Kidney (tissue), 14 donors: ENCODE measurements around the gene SLC22A15. TPM values are rescaled to one million over a fixed set of nuclear protein-coding genes. Genes with fewer than 3 reads are reported as not detected.

Experiments used
- DNase-seq, 5 donors: peaks; one replicate each; pipeline ENCODE4 v3.0.0-alpha.2; 2013 to 2020
- FAIRE-seq: peaks from 2 replicates; lab custom pipeline; 2012; peaks lifted over from hg19 to GRCh38; lab: Jason Lieb, UNC
- H3K27ac ChIP-seq, 2 donors: one replicate each; pipeline ENCODE4 v1.7.0; 2013; ENCODE audit warnings: low read depth in 2 of 2, low read length in 2 of 2, inconsistent platforms in 1 of 2
- H3K27me3 ChIP-seq: one replicate; pipeline ENCODE4 v1.7.1; 2013; ENCODE audit warnings: low read length, inconsistent platforms; ENCODE audit not compliant: control insufficient read depth, insufficient read depth
- H3K36me3 ChIP-seq, 3 donors: one replicate each; pipeline versions ENCODE4 v1.7.0 to v1.7.1; 2013; ENCODE audit warnings: low read length in 3 of 3, control low read depth in 1 of 3, inconsistent platforms in 1 of 3; ENCODE audit not compliant: insufficient read depth in 3 of 3, control insufficient read depth in 2 of 3
- H3K4me1 ChIP-seq, 3 donors: one replicate each; pipeline versions ENCODE4 v1.7.0 to v1.7.1; 2013; ENCODE audit warnings: low read length in 3 of 3, inconsistent platforms in 1 of 3, low read depth in 1 of 3; ENCODE audit not compliant: control insufficient read depth in 2 of 3, insufficient read depth in 2 of 3
- H3K4me3 ChIP-seq, 3 donors: one replicate each; pipeline versions ENCODE4 v1.7.0 to v1.8.1; 2013; ENCODE audit warnings: low read length in 3 of 3, control low read depth in 1 of 3, inconsistent platforms in 1 of 3
- H3K9ac ChIP-seq, 3 donors: one replicate each; pipeline versions ENCODE4 v1.7.0 to v1.7.1; 2013; ENCODE audit warnings: low read length in 3 of 3, control low read depth in 1 of 3, inconsistent platforms in 1 of 3
- H3K9me3 ChIP-seq, 3 donors: one replicate each; pipeline versions ENCODE4 v1.7.0 to v1.7.1; 2013; ENCODE audit warnings: low read length in 3 of 3, control low read depth in 1 of 3, inconsistent platforms in 1 of 3; ENCODE audit not compliant: control insufficient read depth in 2 of 3, insufficient read depth in 1 of 3
- CTCF ChIP-seq: IDR thresholded peaks from 3 replicates; pipeline ENCODE4 v1.5.1; 2012; ENCODE audit warnings: mild to moderate bottlenecking, moderate library complexity, borderline replicate concordance; ENCODE audit not compliant: insufficient read depth; ENCODE audit errors: extremely low read depth
- intact Hi-C: fragments of 100-400 bp; cut with DNase I; formaldehyde crosslinking; loops from one replicate; pipeline ENCODE4 v1.11.1; 2022
- polyA plus RNA-seq: library from polyadenylated mRNA; stranded (reverse); fragments of 350-450 nt; fragmentation: Illumina TruSeq; extraction: RNeasy Lipid Tissue Mini Kit (QIAGEN cat#74804); gene quantifications from one replicate; pipeline ENCODE4 v1.2.3, GENCODE V29; 2014; ENCODE audit warnings: low read depth, low replicate concordance; ENCODE audit not compliant: insufficient read depth
- total RNA-seq: library from RNA; stranded (reverse); fragmentation: NEBNext Ultra II Directional; extraction: Animal tissue kit (Norgen Biotek cat#: 25700); gene quantifications from one replicate; pipeline ENCODE4 v1.2.1, GENCODE V29; 2021
- donor health status: control.
- donor health status: control.
- donor health status: control.
- donor health status: control.
- donor health status: control.
- donor health status: DM: yes; HTN: yes; CAD: no.
- donor health status: Normal renal cell carcinoma (clear cell type).

SLC22A15 gene
- total and polyA plus RNA-seq, 2 donors from 2014 or later = 3.5 to 9.8 TPM

GRCh38 chr1:116020668-116021272, 44.5 kb downstream of the SLC22A15 start:
- intact Hi-C loops = no loop called here
- no peaks in the 10 kb centered on the region for H3K27me3 ChIP-seq
- no peak overlapping the region for H3K27ac ChIP-seq
- TF ChIP-seq CTCF = peak; percentile 45
- DNase-seq (peak in 4 of 5 donors; percentile 55 to 78 (median 58)), FAIRE-seq (no peak)
- no peaks in the 10 kb centered on the region for H3K4me1 ChIP-seq
- H3K36me3 ChIP-seq = no peaks in the 10 kb centered on the region
- H3K9ac ChIP-seq = no peak overlapping the region
- H3K4me3 ChIP-seq = no peak overlapping the region
- no peaks in the 10 kb centered on the region for H3K9me3 ChIP-seq

- no peak for FAIRE-seq
- H3K9me3 ChIP-seq = no peaks in the 10 kb centered on the region
Measured at GRCh38 chr1:116024626-116025025, 48.3 kb downstream of the SLC22A15 start.

GRCh38 chr1:116026631-116027030, 50.3 kb downstream of the SLC22A15 start:
- no peaks in the 10 kb centered on the region for H3K4me1 ChIP-seq
- no peak overlapping the region for H3K27ac ChIP-seq
- H3K9me3 ChIP-seq = no peaks in the 10 kb centered on the region
- H3K36me3 ChIP-seq = no peaks in the 10 kb centered on the region
- H3K4me3 ChIP-seq = no peak overlapping the region
- TF ChIP-seq CTCF = no peak
- intact Hi-C loops = no loop called here
- no peaks in the 10 kb centered on the region for H3K27me3 ChIP-seq
- no peak overlapping the region for H3K9ac ChIP-seq
- FAIRE-seq = no peak
- DNase-seq = no peak

More at GRCh38 chr1:116024626-116025025, 48.3 kb downstream of the SLC22A15 start:
- no peak overlapping the region for H3K9ac ChIP-seq
- H3K4me3 ChIP-seq = no peak overlapping the region
- no peak overlapping the region for H3K27ac ChIP-seq
- DNase-seq = no peak
- no peaks in the 10 kb centered on the region for H3K27me3 ChIP-seq
- intact Hi-C loops = no loop called here
- H3K36me3 ChIP-seq = no peaks in the 10 kb centered on the region
- no peaks in the 10 kb centered on the region for H3K4me1 ChIP-seq
- no peak for TF ChIP-seq CTCF

GRCh38 chr1:116031302-116031835, 55.1 kb downstream of the SLC22A15 start:
- intact Hi-C loops = no loop called here
- Histone ChIP-seq H3K27me3 (no peaks in the 10 kb centered on the region), H3K27ac (no peak overlapping the region), H3K9me3 (no peaks in the 10 kb centered on the region), H3K4me1 (no peaks in the 10 kb centered on the region), H3K9ac (no peak overlapping the region), H3K4me3 (no peak overlapping the region), H3K36me3 (peaks cover 0 to 4% (median 0%) of the 10 kb centered on the region in 3 donors)
- DNase-seq = no peak
- no peak for TF ChIP-seq CTCF
- FAIRE-seq = no peak
